Common myeloid progenitor, CD34-positive (primary cell): ENCODE measurements around the gene DRAM1.
A peak's percentile ranks its signal among the peaks of the same experiment; 100 is the strongest.

Experiments used
- CTCF ChIA-PET: fragments of 350-600 bp; sonication (Branson Sonifier 250); formaldehyde crosslinking; loops from one replicate; lab custom pipeline; 2021; ENCODE audit warnings: antibody characterized with exemption; lab: Charles Lee
- POLR2A ChIA-PET: fragments of 350-600 bp; sonication (Branson Sonifier 250); formaldehyde crosslinking; loops from one replicate; lab custom pipeline; 2021; ENCODE audit warnings: antibody characterized with exemption; lab: Charles Lee
- DNase-seq, 3 donors: peaks; one replicate each; pipeline versions ENCODE4 v3.0.0 to v3.0.0-alpha.2; 2013
- H3K27ac ChIP-seq, 2 experiments: 1 replicate in 1 of 2; 2 replicates in 1 of 2; pipeline ENCODE4 v1.7.0; 2013; ENCODE audit warnings: inconsistent platforms in 2 of 2, low read length in 2 of 2, mild to moderate bottlenecking in 2 of 2, low read depth in 1 of 2, moderate library complexity in 1 of 2; ENCODE audit not compliant: severe bottlenecking in 2 of 2, insufficient read depth in 1 of 2, poor library complexity in 1 of 2
- H3K27me3 ChIP-seq, 5 experiments: replicated peaks in 2 of 5; 1 replicate in 3 of 5; 2 replicates in 2 of 5; pipeline versions ENCODE4 v1.6.1 to v1.7.0; 2013; ENCODE audit warnings: low read length in 4 of 5, mild to moderate bottlenecking in 2 of 5, moderate library complexity in 2 of 5, inconsistent platforms in 1 of 5; ENCODE audit not compliant: insufficient read depth in 5 of 5, control insufficient read depth in 4 of 5
- H3K36me3 ChIP-seq, 4 experiments: 1 replicate in 2 of 4; 2 replicates in 2 of 4; pipeline versions ENCODE4 v1.6.1 to v1.7.0; 2013; ENCODE audit warnings: low read length in 3 of 4, control low read depth in 1 of 4, mild to moderate bottlenecking in 1 of 4; ENCODE audit not compliant: control insufficient read depth in 4 of 4, insufficient read depth in 4 of 4
- H3K4me1 ChIP-seq, 4 experiments: 1 replicate in 3 of 4; 2 replicates in 1 of 4; pipeline versions ENCODE4 v1.6.1 to v1.7.1; 2013; ENCODE audit warnings: low read length in 3 of 4, mild to moderate bottlenecking in 3 of 4, control low read depth in 1 of 4, inconsistent platforms in 1 of 4, moderate library complexity in 1 of 4; ENCODE audit not compliant: control insufficient read depth in 4 of 4, insufficient read depth in 4 of 4; ENCODE audit errors: control extremely low read depth in 1 of 4
- H3K4me3 ChIP-seq, 7 experiments: 1 replicate in 4 of 7; 2 replicates in 3 of 7; pipeline versions ENCODE4 v1.5.1 to v1.7.0; 2013; ENCODE audit warnings: mild to moderate bottlenecking in 7 of 7, low read length in 6 of 7, moderate library complexity in 6 of 7, inconsistent platforms in 2 of 7, low read depth in 2 of 7, control low read depth in 1 of 7; ENCODE audit not compliant: insufficient read depth in 4 of 7, control insufficient read depth in 1 of 7; ENCODE audit errors: extremely low read depth in 1 of 7
- H3K9me3 ChIP-seq, 5 experiments: 1 replicate in 4 of 5; 2 replicates in 1 of 5; pipeline versions ENCODE4 v1.6.1 to v1.7.1; 2013; ENCODE audit warnings: low read length in 4 of 5, mild to moderate bottlenecking in 2 of 5, inconsistent platforms in 1 of 5, low read depth in 1 of 5, moderate library complexity in 1 of 5; ENCODE audit not compliant: control insufficient read depth in 4 of 5, insufficient read depth in 2 of 5; ENCODE audit errors: control extremely low read depth in 1 of 5
- WGBS: methylation state at CpG from one replicate; pipeline ENCODE4 v1.1.5; 2013; ENCODE audit not compliant: insufficient coverage; 5-methylcytosine and 5-hydroxymethylcytosine counted together

The DRAM1 gene

GRCh38 chr12:101933866-101934514 is 56.6 kb downstream of the DRAM1 start:
- no peaks in the 10 kb centered on the region for H3K27me3 ChIP-seq
- peaks cover 3 to 16% (median 10%) of the 10 kb centered on the region in 4 experiments for H3K4me1 ChIP-seq
- CTCF ChIA-PET, result interaction anchor here (0.8 to 3.1 kb wide), 3 partner anchors 13 to 69 kb away, joined by 3 to 9 read pairs (median 3); no protein-coding TSS in a partner anchor
- no peak overlapping the region for H3K27ac ChIP-seq
- POLR2A ChIA-PET, result no interaction called here
- DNase-seq, result no peak
- H3K4me3 ChIP-seq, result no peak overlapping the region
- H3K9me3 ChIP-seq, result peaks cover 0 to 4% (median 0%) of the 10 kb centered on the region in 5 experiments
- WGBS, result 74% methylated on average over 5 of the region's 5 CpGs
- H3K36me3 ChIP-seq, result no peaks in the 10 kb centered on the region

GRCh38 chr12:101935890-101936746 is 58.7 kb downstream of the DRAM1 start:
- Histone ChIP-seq H3K9me3 (no peaks in the 10 kb centered on the region), H3K4me1 (peaks cover 3 to 19% (median 11%) of the 10 kb centered on the region in 4 experiments), H3K27me3 (no peaks in the 10 kb centered on the region), H3K27ac (no peak overlapping the region), H3K36me3 (no peaks in the 10 kb centered on the region), H3K4me3 (peak overlapping the region in 1 of 7 experiments; percentile 26)
- CTCF ChIA-PET, result interaction anchor here (0.9 to 3.1 kb wide), 3 partner anchors 16 to 162 kb away, joined by 3 to 9 read pairs (median 5); no protein-coding TSS in a partner anchor
- DNase-seq, result peak; percentile 38 to 85 (median 81)
- POLR2A ChIA-PET, result no interaction called here
- 33% methylated on average over 6 of the region's 9 CpGs for whole genome bisulfite sequencing

GRCh38 chr12:101939306-101939705 is 61.9 kb downstream of the DRAM1 start:
- DNase-seq, result no peak
- CTCF ChIA-PET, result interaction anchor here (1.0 to 4.7 kb wide), 13 partner anchors 9 to 871 kb away, joined by 3 to 21 read pairs (median 3); no protein-coding TSS in a partner anchor
- Histone ChIP-seq H3K27me3 (no peaks in the 10 kb centered on the region), H3K9me3 (no peaks in the 10 kb centered on the region), H3K36me3 (no peaks in the 10 kb centered on the region), H3K27ac (no peak overlapping the region), H3K4me1 (peaks cover 0 to 23% (median 11%) of the 10 kb centered on the region in 4 experiments), H3K4me3 (no peak overlapping the region)
- 90% methylated on average over 3 of the region's 3 CpGs for WGBS
- POLR2A ChIA-PET, result no interaction called here

GRCh38 chr12:101939856-101940265 is 62.5 kb downstream of the DRAM1 start:
- peak; percentile 73 to 88 (median 84) for DNase-seq
- H3K27ac ChIP-seq, result no peak overlapping the region
- POLR2A ChIA-PET, result no interaction called here

GRCh38 chr12:101940400-101940950 is 63.1 kb downstream of the DRAM1 start:
- Histone ChIP-seq H3K4me1 (peaks cover 0 to 23% (median 11%) of the 10 kb centered on the region in 4 experiments), H3K36me3 (no peaks in the 10 kb centered on the region), H3K27ac (no peak overlapping the region), H3K4me3 (no peak overlapping the region), H3K27me3 (no peaks in the 10 kb centered on the region), H3K9me3 (no peaks in the 10 kb centered on the region)
- POLR2A ChIA-PET, result no interaction called here
- CTCF ChIA-PET, result interaction anchor here (0.6 to 4.7 kb wide), 15 partner anchors 8 to 870 kb away, joined by 3 to 21 read pairs (median 4); no protein-coding TSS in a partner anchor
- no peak for DNase-seq
- 100% methylated on average over 2 of the region's 5 CpGs for WGBS

More at GRCh38 chr12:101939856-101940265, 62.5 kb downstream of the DRAM1 start:
- peaks cover 0 to 23% (median 11%) of the 10 kb centered on the region in 4 experiments for H3K4me1 ChIP-seq
- no peaks in the 10 kb centered on the region for H3K9me3 ChIP-seq
- WGBS, result 0% methylated on average over 1 of the region's 3 CpGs
- CTCF ChIA-PET, result interaction anchor here (0.6 to 4.7 kb wide), 13 partner anchors 8 to 871 kb away, joined by 3 to 21 read pairs (median 3); no protein-coding TSS in a partner anchor
- no peaks in the 10 kb centered on the region for H3K27me3 ChIP-seq
- no peaks in the 10 kb centered on the region for H3K36me3 ChIP-seq
- no peak overlapping the region for H3K4me3 ChIP-seq

GRCh38 chr12:101941306-101942249 is 64.2 kb downstream of the DRAM1 start:
- no peak overlapping the region for H3K4me3 ChIP-seq
- ChIA-PET POLR2A (no interaction called here), CTCF (interaction anchor here (0.7 to 4.7 kb wide), 9 partner anchors 14 to 869 kb away, joined by 3 to 21 read pairs (median 4); no protein-coding TSS in a partner anchor)
- DNase-seq, result no peak
- no peaks in the 10 kb centered on the region for H3K36me3 ChIP-seq
- H3K27me3 ChIP-seq, result no peaks in the 10 kb centered on the region
- 100% methylated on average over 2 of the region's 4 CpGs for WGBS
- no peak overlapping the region for H3K27ac ChIP-seq
- peaks cover 0 to 14% (median 6%) of the 10 kb centered on the region in 4 experiments for H3K4me1 ChIP-seq
- H3K9me3 ChIP-seq, result no peaks in the 10 kb centered on the region
